NCI-H146 (cell line): Measurements from ENCODE around the gene TKTL1.

Source experiments
- DNase-seq: peaks from one replicate; lab custom pipeline; 2025; lab: John Stamatoyannopoulos, UW

Gene TKTL1

GRCh38 chrX:154362085-154362742 is 66.6 kb downstream of the TKTL1 start:
- no peak for DNase-seq

DNA sequence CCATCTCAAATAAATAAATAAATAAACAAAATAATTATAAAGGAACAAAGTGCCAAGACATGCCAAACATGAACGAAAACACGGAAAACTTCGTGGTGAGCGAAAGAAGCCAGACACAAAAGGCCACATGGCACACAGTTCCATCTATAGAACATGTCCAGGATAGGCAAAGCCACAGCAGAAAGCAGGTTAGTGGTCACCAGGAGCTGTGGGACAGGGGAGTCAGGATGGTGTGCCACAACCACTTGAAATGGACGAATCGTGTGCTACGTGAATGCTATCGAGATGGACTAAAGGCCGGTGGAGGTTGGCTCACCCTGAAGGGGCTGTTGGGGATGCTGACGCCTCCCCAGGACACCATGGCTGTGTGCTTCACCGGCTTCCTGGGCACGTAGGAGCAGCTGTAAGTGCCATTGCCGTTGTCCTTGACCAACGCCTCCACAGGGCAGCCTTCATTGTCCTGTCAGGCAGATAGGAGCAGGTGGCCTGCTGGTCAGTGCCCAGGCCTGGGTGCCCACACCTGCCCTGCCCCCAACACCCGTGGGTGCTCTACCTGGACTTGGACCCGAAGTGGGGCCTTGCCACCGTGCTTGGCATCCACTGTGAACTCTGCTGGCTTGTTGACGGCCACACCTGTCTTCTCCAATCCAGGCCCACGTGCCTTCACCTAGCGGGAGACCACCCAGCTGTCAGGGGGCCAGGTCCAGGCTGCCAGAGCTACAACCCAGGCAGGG is 68.3 kb downstream of the TKTL1 start:
- DNase-seq, result no peak

DNA sequence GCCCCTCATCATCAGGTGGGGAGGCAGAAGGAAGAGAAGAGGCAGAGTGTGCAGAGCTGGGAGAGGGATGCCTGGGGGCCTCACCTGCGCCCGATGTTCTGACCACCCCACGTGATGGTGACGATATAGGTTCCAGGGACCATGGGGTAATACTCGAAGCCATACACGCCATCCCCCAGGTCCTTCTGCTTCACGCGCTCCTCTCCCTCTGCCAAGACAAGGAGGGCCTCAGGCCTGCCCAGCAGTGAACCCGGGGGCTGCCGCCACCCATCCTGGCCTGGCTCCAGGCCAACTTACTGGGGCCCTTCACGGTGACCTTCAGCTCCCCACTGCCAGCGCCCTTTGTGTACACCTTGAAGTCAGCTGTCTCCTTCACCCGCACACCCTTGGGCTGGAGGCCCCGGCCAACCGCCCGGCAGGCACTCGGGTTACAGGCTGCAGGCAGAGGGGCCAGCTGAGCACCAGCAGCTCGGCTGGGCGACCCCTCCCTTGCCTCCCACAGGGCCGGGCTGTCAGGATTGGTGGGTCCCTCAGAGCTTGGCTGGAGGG is 69.5 kb downstream of the TKTL1 start:
- DNase-seq, result no peak

DNA sequence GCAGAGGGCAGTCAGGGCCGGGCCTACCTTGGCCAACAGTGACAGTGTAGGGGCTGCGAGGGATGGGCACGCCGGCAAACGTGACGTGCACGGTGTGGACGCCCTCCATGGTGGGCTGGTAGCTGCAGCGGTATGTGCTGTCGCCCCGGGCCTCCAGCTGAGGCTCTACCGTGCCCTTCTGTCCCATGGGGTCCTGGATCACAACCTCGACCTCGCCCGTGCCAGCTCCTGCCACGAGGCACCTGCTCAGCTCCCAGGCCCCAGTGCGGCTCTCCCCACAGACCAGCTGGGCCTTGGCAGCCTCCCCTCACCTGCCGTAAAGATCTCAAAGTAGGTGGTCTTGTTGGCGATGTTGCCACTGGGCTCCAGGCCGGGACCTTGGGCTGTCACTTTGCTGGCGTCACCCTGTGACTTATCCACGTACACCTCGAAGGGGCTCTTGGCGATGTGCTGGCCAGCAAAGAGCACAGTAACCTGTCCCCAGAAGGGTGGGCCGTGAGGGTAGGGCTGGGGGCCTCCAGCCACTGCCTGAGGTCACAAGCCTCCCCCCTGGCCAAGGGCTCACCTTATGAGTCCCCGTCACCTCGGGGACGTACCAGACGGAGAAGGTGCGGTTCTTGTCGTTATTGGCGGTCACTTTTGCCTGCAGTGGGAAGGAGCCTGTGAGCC is 70.5 kb downstream of the TKTL1 start:
- no peak for DNase-seq

- no peak for DNase-seq
These were observed 71.1 kb downstream of the TKTL1 start for GRCh38 chrX:154366666-154367055.

DNA sequence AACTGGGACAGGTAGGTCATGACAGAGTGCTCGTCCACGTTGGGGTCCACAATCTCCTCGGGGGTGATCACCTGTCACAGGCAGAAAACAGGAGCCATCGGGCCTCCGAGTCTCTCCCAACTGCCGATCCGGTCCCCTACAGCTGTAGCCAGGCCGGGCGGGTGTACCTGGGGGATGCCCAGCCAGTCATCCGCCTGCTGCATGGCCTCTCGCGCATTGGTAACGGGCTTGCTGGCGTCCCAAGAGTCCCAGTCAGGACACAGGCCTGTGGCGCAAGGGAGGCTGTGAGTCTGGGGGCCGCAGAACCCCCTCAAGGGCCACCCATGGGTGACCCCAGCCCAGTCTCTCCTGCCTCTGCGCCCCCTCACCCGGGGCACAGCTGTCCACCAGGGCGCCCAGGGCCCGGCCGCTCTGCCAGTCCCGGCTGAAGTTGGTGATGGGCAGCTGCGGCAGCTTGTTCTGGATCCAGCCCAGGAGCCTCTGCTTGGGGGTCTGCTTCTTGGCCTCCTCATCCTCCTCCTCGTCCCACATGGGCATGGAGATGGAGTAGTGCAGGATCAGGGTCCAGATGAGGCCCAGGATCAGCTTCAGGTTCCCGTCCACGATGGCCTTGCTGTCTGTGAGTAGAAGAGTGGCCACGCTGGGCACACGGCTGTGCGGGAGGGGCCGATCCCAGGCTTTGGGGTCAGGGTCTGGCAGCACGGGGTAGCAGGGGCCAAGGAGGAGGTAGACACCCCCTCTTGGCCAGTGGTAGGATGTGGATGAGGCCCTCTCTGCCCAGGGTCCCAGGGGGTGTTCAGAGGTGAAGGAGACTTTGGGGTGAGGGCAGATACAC is 72.1 kb downstream of the TKTL1 start:
- no peak for DNase-seq

DNA sequence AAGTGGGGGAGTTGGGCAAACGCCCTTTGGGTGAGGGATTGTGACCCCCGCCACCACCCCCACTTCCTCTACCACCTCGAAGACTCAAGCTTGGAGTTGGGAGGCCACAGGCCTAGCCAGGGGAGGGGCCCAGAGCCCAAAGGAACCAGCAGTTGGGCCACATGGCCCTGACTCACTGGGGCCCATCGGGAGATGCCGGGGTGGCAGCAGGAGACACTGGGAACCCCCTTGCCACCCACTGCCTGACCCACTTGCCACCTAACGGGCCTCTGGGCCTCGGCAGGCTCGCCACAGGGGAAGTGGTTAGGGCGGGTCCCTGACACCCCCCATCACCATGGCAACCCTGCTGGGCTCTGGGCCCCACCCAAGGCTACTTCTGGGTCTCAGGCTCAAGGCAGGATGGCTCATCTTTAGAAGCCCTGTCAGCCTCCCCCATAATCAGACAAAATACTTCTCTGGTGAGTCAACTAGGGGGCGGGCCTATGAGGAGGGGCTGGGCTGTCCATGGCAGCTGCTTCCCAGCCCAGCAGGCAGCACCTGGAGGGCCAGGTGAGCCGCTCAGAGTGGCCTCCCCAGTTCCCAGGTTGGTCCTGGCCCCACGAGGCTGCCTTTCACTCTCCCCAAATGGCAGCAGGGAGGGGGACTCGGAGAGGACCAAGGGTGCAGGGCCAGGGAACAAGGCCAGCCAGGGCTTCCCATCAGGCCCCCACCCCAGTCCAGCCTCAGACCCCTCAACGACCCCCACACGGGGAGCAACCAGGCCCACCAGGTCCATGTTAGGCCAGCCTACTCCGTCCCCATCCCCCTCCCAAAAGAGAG is 73.2 kb downstream of the TKTL1 start:
- peak; percentile 77 for DNase-seq

DNA sequence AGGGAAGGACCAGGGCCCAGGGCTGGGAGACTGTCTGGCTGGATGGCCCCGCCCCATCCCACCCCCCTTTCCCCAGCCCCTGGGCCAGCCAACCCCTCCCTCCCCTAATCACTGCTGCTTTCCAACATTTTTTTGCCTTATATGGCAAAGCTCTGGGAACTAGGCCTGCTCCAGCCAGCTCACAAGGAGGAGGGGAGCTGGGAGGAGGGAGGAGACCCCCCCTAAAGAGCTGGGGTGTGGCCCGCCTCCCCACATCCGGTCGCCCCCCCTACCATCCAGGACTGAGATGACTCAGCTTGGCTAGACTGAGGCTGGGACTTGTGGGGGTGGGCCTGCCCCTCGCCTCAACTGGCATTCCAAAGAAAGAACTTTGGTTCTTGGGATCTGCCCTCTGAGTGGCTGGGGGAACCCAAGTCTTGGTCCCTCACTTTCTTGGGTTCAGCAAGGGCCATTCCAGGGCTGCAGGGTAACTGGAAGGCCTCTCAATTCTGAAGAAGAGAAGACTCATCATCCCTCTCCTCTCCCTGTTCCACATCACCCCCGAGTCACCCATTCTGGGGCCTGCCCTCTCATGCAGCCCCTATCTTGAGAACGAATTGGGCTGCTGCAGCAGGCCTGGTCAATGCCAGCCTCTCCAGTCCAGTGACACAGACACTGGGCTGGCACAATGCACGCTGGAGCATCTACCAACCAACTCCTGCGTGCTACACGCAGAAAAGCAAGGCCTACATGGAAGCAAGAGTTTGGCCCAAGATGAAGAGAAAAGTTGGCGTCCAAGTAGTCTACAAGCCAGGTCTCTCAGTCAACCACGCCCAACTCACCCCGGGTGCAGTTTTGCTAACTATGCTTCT is 74.1 kb downstream of the TKTL1 start:
- peak; percentile 86 for DNase-seq

DNA sequence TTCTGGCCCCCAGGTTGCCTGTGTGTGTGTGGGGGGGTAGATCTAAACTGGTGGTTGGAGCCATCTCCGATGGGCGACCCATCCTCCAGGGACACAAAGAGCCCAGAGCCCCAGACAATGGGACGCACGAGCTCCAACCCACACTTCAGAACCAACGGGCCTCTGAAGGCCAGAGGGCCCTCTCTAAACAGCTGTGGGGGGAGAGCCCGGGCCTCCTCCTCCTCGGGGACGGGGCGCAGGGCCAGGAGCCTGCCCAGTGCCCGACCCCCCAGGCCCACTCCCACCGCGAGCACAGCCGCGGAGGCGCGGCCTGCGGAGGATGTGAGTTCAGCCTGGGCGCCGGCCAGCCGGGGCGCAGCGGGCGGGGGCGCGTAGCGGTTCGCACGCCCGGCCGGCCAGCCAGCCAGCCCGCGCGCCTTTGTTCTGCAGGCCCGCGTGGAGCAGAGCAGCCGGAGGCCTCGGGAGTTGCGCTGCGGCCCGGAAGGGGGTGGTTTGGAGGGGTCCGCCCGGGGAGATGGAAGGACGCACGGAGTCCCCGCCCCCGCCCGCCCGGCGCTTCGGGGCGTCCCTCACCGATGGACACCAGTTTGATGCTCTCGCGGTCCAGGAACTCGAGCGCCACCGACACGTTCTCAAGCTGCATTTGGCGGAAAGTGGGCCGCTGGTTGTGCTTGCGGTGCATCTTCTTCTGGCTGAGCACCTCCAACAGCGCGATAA is 74.9 kb downstream of the TKTL1 start:
- DNase-seq, result peak; percentile 38

- peak; percentile 93 for DNase-seq
These were observed 75.6 kb downstream of the TKTL1 start for GRCh38 chrX:154371017-154371788.

- DNase-seq, result peak; percentile 59
These were observed 76.2 kb downstream of the TKTL1 start for GRCh38 chrX:154371789-154372300.

- DNase-seq, result no peak
These were observed 77.0 kb downstream of the TKTL1 start for GRCh38 chrX:154372612-154373022.

DNA sequence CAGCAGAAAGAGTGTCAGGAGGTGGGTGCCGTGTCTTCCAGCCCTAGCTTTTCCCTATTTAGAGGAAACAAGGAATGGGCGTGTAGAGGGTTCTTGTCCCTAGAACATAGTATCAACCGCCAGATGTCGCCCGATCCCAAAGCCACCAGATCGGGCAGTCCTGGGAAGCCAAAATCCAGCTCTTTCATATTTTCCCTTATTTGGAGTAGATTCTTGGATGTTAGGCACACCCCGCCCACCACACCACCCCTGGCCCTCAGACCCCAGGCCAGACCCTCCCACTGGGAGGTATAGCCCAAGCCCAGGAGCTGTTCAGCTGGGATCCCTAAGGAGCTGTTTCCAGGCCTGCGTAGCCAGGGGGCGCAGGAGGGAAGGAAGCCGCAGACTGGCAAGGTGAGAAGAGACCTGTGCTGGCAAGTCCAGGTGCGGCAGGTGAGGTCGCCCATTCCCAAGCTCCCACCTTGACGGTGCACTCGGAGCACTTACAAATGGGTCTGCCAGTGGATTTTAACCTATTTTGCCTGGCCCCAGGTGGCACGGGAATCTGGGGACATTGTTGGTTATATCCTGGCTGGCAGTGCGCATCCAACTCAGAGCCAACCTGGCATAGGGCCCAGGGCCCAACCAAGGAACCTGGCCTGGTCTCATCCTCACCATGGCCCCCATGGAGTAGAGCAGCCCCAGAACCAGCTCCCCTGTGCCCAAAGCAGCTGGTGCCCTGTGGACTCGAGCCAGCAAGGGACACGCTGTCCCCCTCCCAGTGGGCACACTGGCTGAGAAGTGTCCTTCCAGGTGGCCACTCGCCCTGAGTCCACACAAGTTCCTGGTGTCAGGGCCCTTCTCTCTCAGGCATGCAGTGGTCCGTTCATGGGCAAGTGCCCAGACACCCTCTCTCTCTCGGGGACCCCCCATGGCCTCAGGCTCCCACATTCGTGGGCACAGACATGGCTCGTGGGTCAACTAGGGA is 78.0 kb downstream of the TKTL1 start:
- DNase-seq, result peak; percentile 87

- DNase-seq, result peak; percentile 52
These were observed 78.9 kb downstream of the TKTL1 start, which contains the start of gene FLNA for GRCh38 chrX:154374313-154375155. Gene FLNA (minus strand): TSS chrX:154374634. CDS start chrX:154371245, 3,389 bp downstream.

- no peak for DNase-seq
These were observed 79.5 kb downstream of the TKTL1 start for GRCh38 chrX:154375156-154375504.

DNA sequence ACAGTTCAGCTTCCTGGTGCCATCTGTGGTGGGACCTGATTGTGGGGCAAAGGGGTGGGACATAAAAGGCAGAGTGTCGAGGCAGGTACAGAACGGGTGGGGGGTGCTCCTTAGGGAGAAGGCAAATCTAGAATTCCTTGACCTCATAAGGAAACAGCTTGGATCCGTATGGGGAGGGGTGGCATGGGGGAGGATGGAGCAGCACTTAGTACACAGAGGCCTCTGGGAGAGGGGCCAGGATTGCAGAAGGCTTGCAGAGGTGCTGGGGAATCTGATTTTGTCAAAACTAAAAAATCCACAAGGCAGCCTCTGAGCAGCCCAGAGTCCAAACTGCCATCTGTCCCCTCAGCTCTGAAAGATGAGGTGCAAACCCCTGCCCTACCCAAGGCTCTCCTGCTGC is 81.2 kb downstream of the TKTL1 start:
- no peak for DNase-seq
